GM08714 (cell line): Measurements from ENCODE around the gene DNAJC18.

ENCODE experiments used
- H3K4me3 ChIP-seq: fragments of 200-500 bp; sonication (Bioruptor generic); 2 replicates; pipeline ENCODE4 v1.5.1; 2014; ENCODE audit warnings: mild to moderate bottlenecking, low read length, inconsistent platforms
- ZNF274 ChIP-seq: IDR thresholded peaks from 2 replicates; pipeline ENCODE4 v1.6.1; 2012; ENCODE audit warnings: mild to moderate bottlenecking, low read depth, low read length

DNAJC18 gene

DNA sequence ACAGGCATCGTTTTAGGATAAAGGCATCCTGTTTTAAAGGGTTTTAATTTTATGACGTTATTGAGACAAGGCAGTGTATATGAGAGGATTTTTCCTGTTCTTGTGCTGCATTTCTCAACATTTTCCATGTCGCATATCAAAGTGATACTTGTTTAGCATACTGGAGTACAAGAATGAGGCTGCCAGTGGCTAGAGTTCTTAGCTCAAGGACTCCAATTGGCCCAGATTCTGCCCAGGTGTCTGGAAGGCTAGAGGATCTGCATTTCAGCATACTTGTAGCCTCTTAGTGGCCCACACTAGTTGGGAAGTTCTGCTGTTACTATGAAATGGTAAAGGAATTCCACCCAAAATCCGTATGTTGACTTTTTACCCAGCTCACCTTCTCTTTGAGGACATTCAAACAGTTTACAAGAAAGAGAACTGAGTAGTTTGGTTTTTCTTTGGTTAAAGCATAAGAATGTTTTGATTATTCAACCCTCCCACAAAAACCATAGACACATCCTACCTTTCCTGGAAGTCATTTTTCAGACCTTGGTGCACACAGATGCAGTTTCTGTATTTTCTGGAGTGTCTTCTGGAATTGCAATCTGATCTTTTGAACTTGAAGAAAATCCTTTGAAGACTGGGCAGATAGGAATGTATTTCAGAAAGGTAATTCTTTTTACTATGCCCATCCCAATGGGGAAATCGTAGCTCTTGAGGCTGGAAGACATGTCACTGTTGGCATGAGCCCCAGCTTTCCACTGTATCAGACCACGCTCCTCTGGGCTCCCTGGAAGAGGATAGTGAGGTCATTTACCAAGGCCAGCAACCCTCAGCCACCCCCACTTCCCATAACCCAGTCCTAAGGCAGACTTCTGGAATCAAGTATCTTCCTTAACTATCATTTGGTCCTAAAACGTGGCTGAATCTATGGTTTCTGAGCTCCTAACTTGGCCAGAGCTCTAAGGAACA is 67.6 kb downstream of the DNAJC18 start:
- no peak overlapping the region for H3K4me3 ChIP-seq
- TF ChIP-seq ZNF274 = no peak

- no peak for TF ChIP-seq ZNF274
- no peak overlapping the region for H3K4me3 ChIP-seq
These were observed 70.1 kb downstream of the DNAJC18 start for GRCh38 chr5:139369181-139369580.

DNA sequence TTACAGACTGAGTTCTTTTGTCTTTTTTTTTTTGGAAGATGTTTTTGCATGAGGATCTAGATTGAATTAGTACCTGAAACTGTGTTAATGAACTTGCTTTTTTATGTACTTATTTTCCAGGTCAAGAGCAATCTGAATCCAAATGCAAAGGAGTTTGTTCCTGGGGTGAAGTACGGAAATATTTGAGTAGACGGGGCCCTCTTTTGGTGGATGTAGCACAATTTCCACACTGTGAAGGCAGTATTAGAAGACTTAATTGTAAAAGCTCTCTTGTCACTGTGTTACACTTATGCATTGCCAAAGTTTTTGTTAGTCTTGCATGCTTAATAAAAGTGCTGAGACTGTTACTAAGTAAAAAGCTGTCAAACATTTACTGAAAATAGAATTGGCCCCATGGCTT is 70.7 kb downstream of the DNAJC18 start:
- no peak for TF ChIP-seq ZNF274
- no peak overlapping the region for H3K4me3 ChIP-seq

DNA sequence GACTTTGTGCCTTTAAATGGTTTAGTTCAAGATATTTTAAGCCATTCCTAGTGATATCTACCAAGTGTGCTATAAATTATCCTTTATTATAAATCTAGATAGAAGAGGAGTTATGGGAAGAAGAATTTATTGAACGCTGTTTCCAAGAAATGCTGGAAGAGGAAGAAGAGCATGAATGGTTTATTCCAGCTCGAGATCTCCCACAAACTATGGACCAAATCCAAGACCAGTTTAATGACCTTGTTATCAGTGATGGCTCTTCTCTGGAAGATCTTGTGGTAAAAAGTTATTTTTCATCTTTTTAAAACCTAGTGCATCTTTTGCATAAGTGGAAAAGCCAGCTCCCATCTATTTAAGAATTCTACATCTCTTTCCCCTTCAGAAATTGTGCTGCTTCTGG is 74.9 kb downstream of the DNAJC18 start:
- TF ChIP-seq ZNF274 = no peak
- no peak overlapping the region for H3K4me3 ChIP-seq

GRCh38 chr5:139363937-139364336 is 75.4 kb downstream of the DNAJC18 start:
- no peak for TF ChIP-seq ZNF274
- no peak overlapping the region for H3K4me3 ChIP-seq

DNA sequence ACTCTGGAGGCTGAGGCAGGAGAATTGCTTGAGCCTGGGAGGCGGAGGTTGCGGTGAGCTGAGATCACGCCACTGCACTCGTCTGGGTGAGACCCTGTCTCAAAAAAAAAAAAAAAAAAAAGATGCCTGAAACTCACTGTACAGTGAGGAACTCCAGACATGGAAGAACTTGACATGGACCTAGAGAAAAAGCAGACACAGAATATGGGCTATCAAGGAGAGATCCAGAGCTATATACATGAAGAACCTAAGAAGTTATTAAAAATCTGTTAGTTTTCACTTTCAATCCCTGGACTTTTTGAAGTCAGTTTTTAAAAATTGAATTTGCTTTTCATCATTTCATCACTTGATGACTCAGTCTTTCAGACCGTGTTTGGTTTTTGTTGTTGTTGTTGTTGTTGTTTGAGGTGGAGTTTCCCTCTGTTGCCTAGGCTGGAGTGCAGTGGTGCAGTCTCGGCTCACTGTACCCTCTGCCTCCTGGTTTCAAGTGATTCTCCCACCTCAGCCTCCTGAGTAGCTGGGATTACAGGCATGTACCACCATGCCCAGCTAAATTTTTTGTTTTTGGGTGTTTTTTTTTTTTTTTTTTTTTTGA is 77.4 kb downstream of the DNAJC18 start:
- no peak overlapping the region for H3K4me3 ChIP-seq
- TF ChIP-seq ZNF274 = no peak

- no peak for TF ChIP-seq ZNF274
- no peak overlapping the region for H3K4me3 ChIP-seq
These were observed 78.9 kb downstream of the DNAJC18 start for GRCh38 chr5:139360384-139360783.
